Measurements from ENCODE around the gene PRTN3.

The PRTN3 gene

DNA sequence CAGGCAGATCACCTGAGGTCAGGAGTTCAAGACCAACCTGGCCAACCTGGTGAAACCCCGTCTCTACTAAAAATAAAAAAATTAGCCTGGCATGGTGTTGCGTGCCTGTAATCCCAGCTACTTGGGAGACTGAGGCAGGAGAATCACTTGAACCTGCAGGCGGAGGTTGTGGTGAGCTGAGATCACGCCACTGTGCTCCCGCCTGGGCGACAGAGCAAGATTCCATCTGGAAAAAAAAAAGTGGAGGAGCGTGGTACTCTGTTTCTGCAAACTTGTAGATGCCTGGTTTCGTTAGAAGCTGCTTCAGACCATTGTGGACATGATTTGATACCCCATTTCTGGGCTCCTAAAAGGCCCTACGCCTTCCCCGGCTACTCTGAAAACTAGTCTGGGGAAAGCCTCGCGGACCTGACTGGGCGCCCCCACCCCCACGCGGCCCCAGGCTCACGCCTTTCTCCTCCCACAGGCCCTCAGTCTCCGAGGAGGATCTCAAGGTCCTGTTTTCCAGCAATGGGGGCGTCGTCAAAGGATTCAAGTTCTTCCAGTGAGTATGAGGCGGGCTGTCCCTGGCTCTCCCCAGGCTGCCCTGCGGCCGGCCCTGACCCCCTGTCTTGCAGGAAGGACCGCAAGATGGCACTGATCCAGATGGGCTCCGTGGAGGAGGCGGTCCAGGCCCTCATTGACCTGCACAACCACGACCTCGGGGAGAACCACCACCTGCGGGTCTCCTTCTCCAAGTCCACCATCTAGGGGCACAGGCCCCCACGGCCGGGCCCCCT is 30.5 kb upstream of the PRTN3 start:
- DNase-seq (ENCODE audit: extremely low read depth, low read depth), result no peak
- TF ChIP-seq, protein P1, sequence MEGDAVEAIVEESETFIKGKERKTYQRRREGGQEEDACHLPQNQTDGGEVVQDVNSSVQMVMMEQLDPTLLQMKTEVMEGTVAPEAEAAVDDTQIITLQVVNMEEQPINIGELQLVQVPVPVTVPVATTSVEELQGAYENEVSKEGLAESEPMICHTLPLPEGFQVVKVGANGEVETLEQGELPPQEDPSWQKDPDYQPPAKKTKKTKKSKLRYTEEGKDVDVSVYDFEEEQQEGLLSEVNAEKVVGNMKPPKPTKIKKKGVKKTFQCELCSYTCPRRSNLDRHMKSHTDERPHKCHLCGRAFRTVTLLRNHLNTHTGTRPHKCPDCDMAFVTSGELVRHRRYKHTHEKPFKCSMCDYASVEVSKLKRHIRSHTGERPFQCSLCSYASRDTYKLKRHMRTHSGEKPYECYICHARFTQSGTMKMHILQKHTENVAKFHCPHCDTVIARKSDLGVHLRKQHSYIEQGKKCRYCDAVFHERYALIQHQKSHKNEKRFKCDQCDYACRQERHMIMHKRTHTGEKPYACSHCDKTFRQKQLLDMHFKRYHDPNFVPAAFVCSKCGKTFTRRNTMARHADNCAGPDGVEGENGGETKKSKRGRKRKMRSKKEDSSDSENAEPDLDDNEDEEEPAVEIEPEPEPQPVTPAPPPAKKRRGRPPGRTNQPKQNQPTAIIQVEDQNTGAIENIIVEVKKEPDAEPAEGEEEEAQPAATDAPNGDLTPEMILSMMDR (IDR thresholded peaks at IDR 0.05; ENCODE audit: low read depth, low read length), result no peak

DNA sequence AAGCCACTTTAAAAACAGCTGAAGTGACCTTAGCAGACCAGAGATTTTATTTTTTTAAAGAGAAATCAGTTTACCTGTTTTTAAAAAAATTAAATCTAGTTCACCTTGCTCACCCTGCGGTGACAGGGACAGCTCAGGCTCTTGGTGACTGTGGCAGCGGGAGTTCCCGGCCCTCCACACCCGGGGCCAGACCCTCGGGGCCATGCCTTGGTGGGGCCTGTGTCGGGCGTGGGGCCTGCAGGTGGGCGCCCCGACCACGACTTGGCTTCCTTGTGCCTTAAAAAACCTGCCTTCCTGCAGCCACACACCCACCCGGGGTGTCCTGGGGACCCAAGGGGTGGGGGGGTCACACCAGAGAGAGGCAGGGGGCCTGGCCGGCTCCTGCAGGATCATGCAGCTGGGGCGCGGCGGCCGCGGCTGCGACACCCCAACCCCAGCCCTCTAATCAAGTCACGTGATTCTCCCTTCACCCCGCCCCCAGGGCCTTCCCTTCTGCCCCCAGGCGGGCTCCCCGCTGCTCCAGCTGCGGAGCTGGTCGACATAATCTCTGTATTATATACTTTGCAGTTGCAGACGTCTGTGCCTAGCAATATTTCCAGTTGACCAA is 29.8 kb upstream of the PRTN3 start:
- no peak for DNase-seq (ENCODE audit: extremely low read depth, low read depth)
- TF ChIP-seq, protein P1 (IDR thresholded peaks at IDR 0.05; ENCODE audit: low read depth, low read length), result no peak

DNA sequence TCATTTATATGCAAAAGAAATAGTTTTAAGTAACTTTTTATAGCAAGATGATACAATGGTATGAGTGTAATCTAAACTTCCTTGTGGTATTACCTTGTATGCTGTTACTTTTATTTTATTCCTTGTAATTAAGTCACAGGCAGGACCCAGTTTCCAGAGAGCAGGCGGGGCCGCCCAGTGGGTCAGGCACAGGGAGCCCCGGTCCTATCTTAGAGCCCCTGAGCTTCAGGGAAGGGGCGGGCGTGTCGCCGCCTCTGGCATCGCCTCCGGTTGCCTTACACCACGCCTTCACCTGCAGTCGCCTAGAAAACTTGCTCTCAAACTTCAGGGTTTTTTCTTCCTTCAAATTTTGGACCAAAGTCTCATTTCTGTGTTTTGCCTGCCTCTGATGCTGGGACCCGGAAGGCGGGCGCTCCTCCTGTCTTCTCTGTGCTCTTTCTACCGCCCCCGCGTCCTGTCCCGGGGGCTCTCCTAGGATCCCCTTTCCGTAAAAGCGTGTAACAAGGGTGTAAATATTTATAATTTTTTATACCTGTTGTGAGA is 29.2 kb upstream of the PRTN3 start:
- DNase-seq (ENCODE audit: extremely low read depth, low read depth), result no peak
- TF ChIP-seq, protein P1 (IDR thresholded peaks at IDR 0.05; ENCODE audit: low read depth, low read length), result no peak

DNA sequence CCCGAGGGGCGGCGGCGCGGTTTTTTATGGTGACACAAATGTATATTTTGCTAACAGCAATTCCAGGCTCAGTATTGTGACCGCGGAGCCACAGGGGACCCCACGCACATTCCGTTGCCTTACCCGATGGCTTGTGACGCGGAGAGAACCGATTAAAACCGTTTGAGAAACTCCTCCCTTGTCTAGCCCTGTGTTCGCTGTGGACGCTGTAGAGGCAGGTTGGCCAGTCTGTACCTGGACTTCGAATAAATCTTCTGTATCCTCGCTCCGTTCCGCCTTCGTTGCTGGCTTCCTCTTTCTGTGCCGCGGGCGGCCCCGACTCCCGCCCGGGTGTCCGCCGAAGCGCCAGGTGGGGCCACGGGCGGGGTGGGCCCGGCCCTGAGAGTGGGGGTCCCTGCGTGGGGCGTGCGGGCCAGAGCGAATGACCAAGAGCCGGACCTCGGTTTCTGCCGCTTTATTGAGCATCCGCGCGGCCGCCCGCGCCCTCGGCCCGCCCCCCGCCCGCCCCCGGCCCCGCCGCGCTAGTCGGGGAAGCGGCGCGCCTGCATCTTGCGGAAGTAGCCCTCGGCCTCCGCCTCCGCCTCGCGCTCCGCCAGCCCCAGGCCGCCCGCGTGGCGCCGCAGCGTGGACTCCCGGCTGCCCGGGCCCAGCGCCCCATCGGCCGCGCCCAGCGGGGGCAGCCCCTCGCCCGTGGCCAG is 28.6 kb upstream of the PRTN3 start:
- TF ChIP-seq, protein P1 (IDR thresholded peaks at IDR 0.05; ENCODE audit: low read depth, low read length), result no peak
- no peak for DNase-seq (ENCODE audit: extremely low read depth, low read depth)

DNA sequence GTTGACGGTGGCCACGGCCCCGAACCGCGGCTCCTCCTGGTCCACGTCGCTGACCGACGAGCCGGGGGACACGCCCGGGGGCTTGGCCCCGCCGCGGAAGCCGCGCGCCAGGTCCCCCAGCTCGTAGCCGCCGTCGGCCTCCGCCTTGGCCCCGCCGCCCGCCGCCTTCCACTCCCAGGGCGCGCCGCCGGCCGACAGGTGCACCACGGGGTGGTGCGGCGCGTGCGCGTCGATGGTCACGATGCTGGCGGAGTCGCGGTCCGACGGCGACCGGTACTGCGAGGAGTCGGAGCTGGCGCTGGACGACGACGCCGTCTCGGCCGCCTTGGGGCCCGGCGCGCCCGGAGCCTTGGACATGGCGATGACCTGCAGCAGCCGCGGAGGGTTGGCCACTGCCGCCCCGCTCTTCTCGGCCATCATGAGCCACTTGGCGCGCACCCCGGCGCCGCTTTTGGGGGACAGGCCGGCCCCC is 28.0 kb upstream of the PRTN3 start:
- DNase-seq (ENCODE audit: extremely low read depth, low read depth), result no peak
- TF ChIP-seq, protein P1 (IDR thresholded peaks at IDR 0.05; ENCODE audit: low read depth, low read length), result no peak

DNA sequence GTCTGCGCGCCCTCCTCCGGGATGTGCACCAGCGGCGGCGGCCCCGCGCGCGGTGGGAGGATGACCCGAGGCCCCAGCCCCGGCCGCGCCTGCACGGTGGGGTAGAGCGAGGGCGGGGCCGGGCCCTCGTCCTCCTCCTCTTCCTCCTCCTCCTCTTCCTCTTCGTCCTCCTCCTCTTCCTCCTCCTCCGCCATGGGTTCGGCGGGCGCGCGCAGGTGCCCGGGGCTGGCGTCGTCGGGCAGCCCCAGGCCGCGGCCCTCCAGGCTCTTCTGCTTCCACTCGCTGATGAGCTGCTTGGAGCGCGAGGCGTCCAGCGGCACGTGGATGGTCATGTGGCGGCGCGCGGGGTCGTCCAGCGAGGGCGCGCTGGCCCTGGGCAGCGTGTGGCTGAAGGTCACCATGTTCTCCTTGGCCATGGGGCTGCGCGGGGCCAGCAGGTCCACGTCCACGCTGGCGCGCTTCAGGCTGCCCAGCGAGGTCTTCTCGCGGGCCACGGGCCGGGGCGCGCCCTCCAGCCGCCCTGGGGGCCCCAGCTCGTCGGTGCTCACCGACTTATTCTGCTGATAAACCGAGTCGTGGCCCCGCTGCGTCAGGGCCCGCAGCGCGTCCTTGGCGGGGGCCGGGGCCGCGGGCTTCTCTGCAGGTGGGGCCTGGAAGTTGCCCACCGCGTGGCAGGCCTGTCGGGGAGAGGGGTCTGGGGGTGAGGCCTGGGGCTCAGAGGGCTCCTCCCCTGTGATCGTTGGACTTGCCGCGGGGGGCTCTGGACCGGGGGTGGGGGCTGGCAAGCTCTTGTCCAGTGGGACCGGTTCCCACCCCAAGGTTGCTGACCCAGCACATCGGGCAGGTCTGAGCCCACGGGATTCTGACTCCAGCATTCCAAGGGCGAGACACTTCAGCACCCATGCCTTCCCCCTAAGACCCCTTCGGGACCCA is 27.3 kb upstream of the PRTN3 start:
- no peak for DNase-seq (ENCODE audit: extremely low read depth, low read depth)
- TF ChIP-seq, protein P1 (IDR thresholded peaks at IDR 0.05; ENCODE audit: low read depth, low read length), result no peak

Measured in AG09319 (cell line).